ENCODE results near the gene PSMA2.

GRCh38 chr7:42939457-42940240, 7.7 kb upstream of the PSMA2 start:
- TF ChIP-seq, protein P1, sequence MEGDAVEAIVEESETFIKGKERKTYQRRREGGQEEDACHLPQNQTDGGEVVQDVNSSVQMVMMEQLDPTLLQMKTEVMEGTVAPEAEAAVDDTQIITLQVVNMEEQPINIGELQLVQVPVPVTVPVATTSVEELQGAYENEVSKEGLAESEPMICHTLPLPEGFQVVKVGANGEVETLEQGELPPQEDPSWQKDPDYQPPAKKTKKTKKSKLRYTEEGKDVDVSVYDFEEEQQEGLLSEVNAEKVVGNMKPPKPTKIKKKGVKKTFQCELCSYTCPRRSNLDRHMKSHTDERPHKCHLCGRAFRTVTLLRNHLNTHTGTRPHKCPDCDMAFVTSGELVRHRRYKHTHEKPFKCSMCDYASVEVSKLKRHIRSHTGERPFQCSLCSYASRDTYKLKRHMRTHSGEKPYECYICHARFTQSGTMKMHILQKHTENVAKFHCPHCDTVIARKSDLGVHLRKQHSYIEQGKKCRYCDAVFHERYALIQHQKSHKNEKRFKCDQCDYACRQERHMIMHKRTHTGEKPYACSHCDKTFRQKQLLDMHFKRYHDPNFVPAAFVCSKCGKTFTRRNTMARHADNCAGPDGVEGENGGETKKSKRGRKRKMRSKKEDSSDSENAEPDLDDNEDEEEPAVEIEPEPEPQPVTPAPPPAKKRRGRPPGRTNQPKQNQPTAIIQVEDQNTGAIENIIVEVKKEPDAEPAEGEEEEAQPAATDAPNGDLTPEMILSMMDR (IDR thresholded peaks at IDR 0.05; ENCODE audit: insufficient read depth, low read length, poor library complexity, severe bottlenecking), result no peak
- TF ChIP-seq EZH2phosphoT487 (conservative IDR thresholded peaks at IDR 0.05; ENCODE audit: low read length), result no peak
